ENCODE measurements around the gene FERMT2. TPM values are rescaled to one million over a fixed set of nuclear protein-coding genes. Genes with fewer than 3 reads are reported as not detected.

FERMT2 gene
- total and polyA plus RNA-seq, 7 experiments from 2014 or later, result 0.13 to 0.58 (median 0.33) TPM; not detected in 3

- ChIA-PET POLR2A (no interaction called here), CTCF (no interaction called here)
- Histone ChIP-seq H3K4me3 (ENCODE audit: low read length) (no peak overlapping the region), H3K36me3 (ENCODE audit: control insufficient read depth in 2 of 3, insufficient read depth in 3 of 3, low read length in 3 of 3) (no peaks in the 10 kb centered on the region), H3K9me3 (ENCODE audit: control insufficient read depth in 2 of 3, low read length in 3 of 3) (no peaks in the 10 kb centered on the region), H3K4me1 (ENCODE audit: control insufficient read depth in 2 of 2, insufficient read depth in 2 of 2, low read length in 2 of 2) (no peaks in the 10 kb centered on the region), H3K27ac (ENCODE audit: low read depth, low read length) (no peak overlapping the region), H3K27me3 (ENCODE audit: control insufficient read depth in 2 of 2, insufficient read depth in 2 of 2, low read length in 2 of 2) (no peaks in the 10 kb centered on the region)
- Mint-ChIP-seq H3K4me1 (peaks cover 0 to 2% (median 0%) of the 10 kb centered on the region in 7 donors), H3K4me3 (no peak overlapping the region), H3K27ac (no peak overlapping the region), H3K27me3 (peaks cover 0 to 13% (median 0%) of the 10 kb centered on the region in 5 donors), H3K9me3 (peaks cover 0 to 3% (median 0%) of the 10 kb centered on the region in 11 donors), H3K36me3 (peaks cover 0 to 3% (median 0%) of the 10 kb centered on the region in 5 donors)
- intact Hi-C loops (cut with micrococcal nuclease), result no loop called here
- DNase-seq, result no peak
- no peak for ATAC-seq
These were observed 49.4 kb downstream of the FERMT2 start for GRCh38 chr14:52901357-52901980.

GRCh38 chr14:52900731-52901130, 50.1 kb downstream of the FERMT2 start:
- H3K36me3 Mint-ChIP-seq, result peaks cover 0 to 3% (median 0%) of the 10 kb centered on the region in 5 donors
- peaks cover 0 to 10% (median 0%) of the 10 kb centered on the region in 5 donors for H3K27me3 Mint-ChIP-seq
- H3K4me1 Mint-ChIP-seq, result peaks cover 0 to 2% (median 0%) of the 10 kb centered on the region in 7 donors
- H3K9me3 Mint-ChIP-seq, result peaks cover 0 to 3% (median 0%) of the 10 kb centered on the region in 11 donors
- intact Hi-C loops (cut with micrococcal nuclease), result no loop called here
- Histone ChIP-seq H3K4me1 (ENCODE audit: control insufficient read depth in 2 of 2, insufficient read depth in 2 of 2, low read length in 2 of 2) (no peaks in the 10 kb centered on the region), H3K27ac (ENCODE audit: low read depth, low read length) (no peak overlapping the region), H3K4me3 (ENCODE audit: low read length) (no peak overlapping the region), H3K36me3 (ENCODE audit: control insufficient read depth in 2 of 3, insufficient read depth in 3 of 3, low read length in 3 of 3) (no peaks in the 10 kb centered on the region), H3K9me3 (ENCODE audit: control insufficient read depth in 2 of 3, low read length in 3 of 3) (no peaks in the 10 kb centered on the region), H3K27me3 (ENCODE audit: control insufficient read depth in 2 of 2, insufficient read depth in 2 of 2, low read length in 2 of 2) (no peaks in the 10 kb centered on the region)
- H3K4me3 Mint-ChIP-seq, result no peak overlapping the region
- H3K27ac Mint-ChIP-seq, result no peak overlapping the region
- POLR2A ChIA-PET, result no interaction called here
- CTCF ChIA-PET, result no interaction called here
- ATAC-seq (no peak), DNase-seq (no peak)

GRCh38 chr14:52898496-52898895, 52.4 kb downstream of the FERMT2 start:
- Mint-ChIP-seq H3K36me3 (no peaks in the 10 kb centered on the region), H3K4me3 (no peak overlapping the region), H3K4me1 (peaks cover 0 to 6% (median 5%) of the 10 kb centered on the region in 7 donors), H3K27me3 (peaks cover 0 to 3% (median 0%) of the 10 kb centered on the region in 5 donors), H3K9me3 (peaks cover 0 to 1% (median 0%) of the 10 kb centered on the region in 11 donors), H3K27ac (no peak overlapping the region)
- no peaks in the 10 kb centered on the region for H3K27me3 ChIP-seq (ENCODE audit: control insufficient read depth in 2 of 2, insufficient read depth in 2 of 2, low read length in 2 of 2)
- ChIA-PET CTCF (no interaction called here), POLR2A (no interaction called here)
- intact Hi-C loops (cut with micrococcal nuclease), result no loop called here
- ATAC-seq, result no peak
- no peak overlapping the region for H3K27ac ChIP-seq (ENCODE audit: low read depth, low read length)
- no peak for DNase-seq
- H3K4me3 ChIP-seq (ENCODE audit: low read length), result no peak overlapping the region
- no peaks in the 10 kb centered on the region for H3K36me3 ChIP-seq (ENCODE audit: control insufficient read depth in 2 of 3, insufficient read depth in 3 of 3, low read length in 3 of 3)
- no peaks in the 10 kb centered on the region for H3K4me1 ChIP-seq (ENCODE audit: control insufficient read depth in 2 of 2, insufficient read depth in 2 of 2, low read length in 2 of 2)
- H3K9me3 ChIP-seq (ENCODE audit: control insufficient read depth in 2 of 3, low read length in 3 of 3), result no peaks in the 10 kb centered on the region

GRCh38 chr14:52895000-52895399, 55.9 kb downstream of the FERMT2 start:
- no peak overlapping the region for H3K27ac Mint-ChIP-seq
- peaks cover 0 to 4% (median 0%) of the 10 kb centered on the region in 5 donors for H3K27me3 Mint-ChIP-seq
- no peaks in the 10 kb centered on the region for H3K36me3 ChIP-seq (ENCODE audit: control insufficient read depth in 2 of 3, insufficient read depth in 3 of 3, low read length in 3 of 3)
- ChIA-PET POLR2A (no interaction called here), CTCF (interaction anchor here (0.6 kb wide), 1 partner anchor 410 kb away, joined by 4 read pairs; no protein-coding TSS in a partner anchor)
- H3K9me3 Mint-ChIP-seq, result no peaks in the 10 kb centered on the region
- H3K36me3 Mint-ChIP-seq, result no peaks in the 10 kb centered on the region
- no peaks in the 10 kb centered on the region for H3K27me3 ChIP-seq (ENCODE audit: control insufficient read depth in 2 of 2, insufficient read depth in 2 of 2, low read length in 2 of 2)
- peak; percentile 76 for ATAC-seq
- intact Hi-C loops (cut with micrococcal nuclease), result no loop called here
- no peak overlapping the region for H3K4me3 ChIP-seq (ENCODE audit: low read length)
- no peaks in the 10 kb centered on the region for H3K9me3 ChIP-seq (ENCODE audit: control insufficient read depth in 2 of 3, low read length in 3 of 3)
- DNase-seq, result no peak
- peaks cover 0 to 6% (median 5%) of the 10 kb centered on the region in 7 donors for H3K4me1 Mint-ChIP-seq
- no peak overlapping the region for H3K27ac ChIP-seq (ENCODE audit: low read depth, low read length)
- no peaks in the 10 kb centered on the region for H3K4me1 ChIP-seq (ENCODE audit: control insufficient read depth in 2 of 2, insufficient read depth in 2 of 2, low read length in 2 of 2)
- H3K4me3 Mint-ChIP-seq, result no peak overlapping the region

GRCh38 chr14:52891800-52892199, 59.0 kb downstream of the FERMT2 start:
- ATAC-seq, result no peak
- POLR2A ChIA-PET, result interaction anchor here (0.6 kb wide), 1 partner anchor 8 kb away, joined by 3 read pairs; no protein-coding TSS in a partner anchor
- H3K4me3 Mint-ChIP-seq, result no peak overlapping the region
- Histone ChIP-seq H3K9me3 (ENCODE audit: control insufficient read depth in 2 of 3, low read length in 3 of 3) (no peaks in the 10 kb centered on the region), H3K4me3 (ENCODE audit: low read length) (no peak overlapping the region), H3K4me1 (ENCODE audit: control insufficient read depth in 2 of 2, insufficient read depth in 2 of 2, low read length in 2 of 2) (no peaks in the 10 kb centered on the region), H3K27ac (ENCODE audit: low read depth, low read length) (no peak overlapping the region), H3K27me3 (ENCODE audit: control insufficient read depth in 2 of 2, insufficient read depth in 2 of 2, low read length in 2 of 2) (no peaks in the 10 kb centered on the region), H3K36me3 (ENCODE audit: control insufficient read depth in 2 of 3, insufficient read depth in 3 of 3, low read length in 3 of 3) (no peaks in the 10 kb centered on the region)
- peaks cover 0 to 4% (median 0%) of the 10 kb centered on the region in 5 donors for H3K27me3 Mint-ChIP-seq
- CTCF ChIA-PET, result no interaction called here
- peaks cover 0 to 6% (median 5%) of the 10 kb centered on the region in 7 donors for H3K4me1 Mint-ChIP-seq
- no peak for DNase-seq
- no peaks in the 10 kb centered on the region for H3K9me3 Mint-ChIP-seq
- H3K36me3 Mint-ChIP-seq, result no peaks in the 10 kb centered on the region
- H3K27ac Mint-ChIP-seq, result no peak overlapping the region
- intact Hi-C loops (cut with micrococcal nuclease), result no loop called here

GRCh38 chr14:52888839-52889838, 61.7 kb downstream of the FERMT2 start:
- no peak for DNase-seq
- H3K36me3 ChIP-seq (ENCODE audit: control insufficient read depth in 2 of 3, insufficient read depth in 3 of 3, low read length in 3 of 3), result no peaks in the 10 kb centered on the region
- peaks cover 0 to 4% (median 0%) of the 10 kb centered on the region in 5 donors for H3K27me3 Mint-ChIP-seq
- H3K27ac ChIP-seq (ENCODE audit: low read depth, low read length), result no peak overlapping the region
- H3K4me3 ChIP-seq (ENCODE audit: low read length), result no peak overlapping the region
- H3K9me3 ChIP-seq (ENCODE audit: control insufficient read depth in 2 of 3, low read length in 3 of 3), result no peaks in the 10 kb centered on the region
- CTCF ChIA-PET, result no interaction called here
- H3K27ac Mint-ChIP-seq, result no peak overlapping the region
- no peak for ATAC-seq
- intact Hi-C loops (cut with micrococcal nuclease), result no loop called here
- H3K4me1 ChIP-seq (ENCODE audit: control insufficient read depth in 2 of 2, insufficient read depth in 2 of 2, low read length in 2 of 2), result no peaks in the 10 kb centered on the region
- peaks cover 0 to under 1% (median 0%) of the 10 kb centered on the region in 7 donors for H3K4me1 Mint-ChIP-seq
- no peaks in the 10 kb centered on the region for H3K27me3 ChIP-seq (ENCODE audit: control insufficient read depth in 2 of 2, insufficient read depth in 2 of 2, low read length in 2 of 2)
- POLR2A ChIA-PET, result interaction anchor here (0.6 kb wide), 1 partner anchor 86 kb away, joined by 3 read pairs; no protein-coding TSS in a partner anchor
- H3K9me3 Mint-ChIP-seq, result no peaks in the 10 kb centered on the region
- no peaks in the 10 kb centered on the region for H3K36me3 Mint-ChIP-seq
- H3K4me3 Mint-ChIP-seq, result no peak overlapping the region
